Dermis microvascular lymphatic vessel endothelial cell (primary cell): ENCODE measurements around the gene MIEN1. TPM values are rescaled to one million over a fixed set of nuclear protein-coding genes. Genes with fewer than 3 reads are reported as not detected.
"Not testable (repeated sequence)": the region's sequence is repeated elsewhere in the genome, so short reads cannot be mapped to it uniquely, and the experiment has no call there.

Experiments
- DNase-seq, 2 donors: peaks; one replicate each; pipeline versions ENCODE4 v3.0.0 to v3.0.0-alpha.2; 2010; ENCODE audit warnings: low read depth in 2 of 2
- total RNA-seq: library from RNA; depleted of rRNA; stranded (reverse); fragments of >200 nt; gene quantifications from 2 replicates; pipeline ENCODE4 v1.2.1, GENCODE V29; 2014

The MIEN1 gene
- total RNA-seq, result 16.0 and 18.1 TPM in 2 replicates

- DNase-seq, result peak; percentile 55 to 78
These were observed at the start of gene MIEN1 for GRCh38 chr17:39730095-39730921. Gene MIEN1, minus strand, starts transcription at chr17:39730532. Its CDS starts 37 bp downstream, at chr17:39730495.

GRCh38 chr17:39777534-39778365 is 47.4 kb upstream of the MIEN1 start:
- DNase-seq, result no peak

- no peak for DNase-seq
These were observed 45.9 kb upstream of the MIEN1 start for GRCh38 chr17:39776252-39776651.

- no peak for DNase-seq
These were observed 44.7 kb upstream of the MIEN1 start for GRCh38 chr17:39775031-39775430.

- DNase-seq, result no peak
These were observed 43.7 kb upstream of the MIEN1 start for GRCh38 chr17:39774047-39774446.

GRCh38 chr17:39772987-39773934 is 42.9 kb upstream of the MIEN1 start:
- DNase-seq, result no peak

GRCh38 chr17:39772415-39772814 is 42.1 kb upstream of the MIEN1 start:
- DNase-seq, result no peak

- no peak for DNase-seq
These were observed 39.7 kb upstream of the MIEN1 start for GRCh38 chr17:39769974-39770587.

GRCh38 chr17:39767147-39767546 is 36.8 kb upstream of the MIEN1 start:
- DNase-seq, result no peak

- no peak for DNase-seq
These were observed 35.4 kb upstream of the MIEN1 start for GRCh38 chr17:39765766-39766165.

- no peak for DNase-seq
These were observed 34.8 kb upstream of the MIEN1 start for GRCh38 chr17:39765175-39765574.

- DNase-seq, result not testable (repeated sequence)
These were observed 33.8 kb upstream of the MIEN1 start for GRCh38 chr17:39764171-39764570.

- no peak for DNase-seq
These were observed 32.9 kb upstream of the MIEN1 start for GRCh38 chr17:39763051-39763820.

GRCh38 chr17:39761861-39762496 is 31.6 kb upstream of the MIEN1 start:
- no peak for DNase-seq

- no peak for DNase-seq
These were observed 28.9 kb upstream of the MIEN1 start for GRCh38 chr17:39759204-39759603.

- no peak for DNase-seq
These were observed 27.9 kb upstream of the MIEN1 start for GRCh38 chr17:39757931-39758873.

GRCh38 chr17:39757176-39757662 is 26.9 kb upstream of the MIEN1 start:
- no peak for DNase-seq

GRCh38 chr17:39756380-39757079 is 26.2 kb upstream of the MIEN1 start:
- no peak for DNase-seq
